ENCODE measurements around the gene FAM107A.

- TF ChIP-seq SP1 (CRISPR knock-in tag; IDR thresholded peaks at IDR 0.05) (no peak), CTCF (IDR thresholded peaks at IDR 0.05 in 2 of 3, conservative IDR thresholded peaks at IDR 0.05 in 1 of 3; ENCODE audit: insufficient read depth in 2 of 3, low read depth in 1 of 3, low read length in 3 of 3) (no peak), NFE2L1 (tag; IDR thresholded peaks at IDR 0.05; ENCODE audit: borderline replicate concordance, low read depth) (no peak), NCOR1 (IDR thresholded peaks at IDR 0.05) (no peak), SMARCA4 (IDR thresholded peaks at IDR 0.05) (no peak), ZNF124 (CRISPR knock-in tag; IDR thresholded peaks at IDR 0.05) (no peak), GABPA (tag; conservative IDR thresholded peaks at IDR 0.05; ENCODE audit: low read depth) (no peak), CBX1 (IDR thresholded peaks at IDR 0.05; ENCODE audit: low read depth) (no peak), SP2 (IDR thresholded peaks at IDR 0.05; ENCODE audit: extremely low read depth, low read depth, low read length, poor library complexity, severe bottlenecking) (no peak), JUND (IDR thresholded peaks at IDR 0.05; ENCODE audit: borderline replicate concordance, low read depth, low read length) (no peak), JUND (tag; IDR thresholded peaks at IDR 0.05; ENCODE audit: borderline replicate concordance, low read depth, low read length) (no peak), ZNF316 (IDR thresholded peaks at IDR 0.05) (no peak)
- TF ChIP-seq, protein P1, sequence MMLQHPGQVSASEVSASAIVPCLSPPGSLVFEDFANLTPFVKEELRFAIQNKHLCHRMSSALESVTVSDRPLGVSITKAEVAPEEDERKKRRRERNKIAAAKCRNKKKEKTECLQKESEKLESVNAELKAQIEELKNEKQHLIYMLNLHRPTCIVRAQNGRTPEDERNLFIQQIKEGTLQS (IDR thresholded peaks at IDR 0.05), result no peak
- TF ChIP-seq, protein P1 (CRISPR knock-in tag; conservative IDR thresholded peaks at IDR 0.05), result no peak
These were observed 16.9 kb upstream of the FAM107A start for GRCh38 chr3:58594117-58594516.
